Kasumi-1 (cell line): ENCODE results near the gene ZMYM2.

Source experiments
- DNase-seq, 2 experiments: peaks; one replicate each; lab custom pipeline; 2025; lab: John Stamatoyannopoulos, UW

The ZMYM2 gene

GRCh38 chr13:20134732-20135131 lies 176.2 kb downstream of the ZMYM2 start:
- no peak for DNase-seq

GRCh38 chr13:20136781-20137703 lies 178.5 kb downstream of the ZMYM2 start:
- DNase-seq: no peak

GRCh38 chr13:20137875-20138274 lies 179.3 kb downstream of the ZMYM2 start:
- no peak for DNase-seq

GRCh38 chr13:20140487-20140886 lies 182.0 kb downstream of the ZMYM2 start:
- no peak for DNase-seq
